ENCODE data around the gene SPEF1.
"Not testable (repeated sequence)": the region's sequence is repeated elsewhere in the genome, so short reads cannot be mapped to it uniquely, and the experiment has no call there.

SPEF1 gene

DNA sequence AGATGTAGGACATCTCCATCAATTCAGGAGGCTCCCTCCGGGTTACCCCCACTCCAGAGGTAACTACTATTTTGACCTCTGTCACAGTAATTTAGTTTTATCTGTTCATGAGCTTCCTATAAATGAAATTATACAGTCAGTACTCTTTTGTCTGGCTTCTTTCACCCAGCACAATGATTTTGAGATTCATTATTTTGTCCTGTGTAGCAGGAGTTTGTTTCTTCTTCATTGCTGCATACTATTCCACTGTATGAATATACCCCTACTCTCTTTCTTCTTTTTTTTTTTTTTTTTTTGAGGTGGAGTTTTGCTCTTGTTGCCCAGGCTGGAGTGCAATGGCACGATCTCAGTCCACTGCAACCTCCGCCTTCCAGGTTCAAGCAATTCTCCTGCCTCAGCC is 27.3 kb upstream of the SPEF1 start:
- no peak for DNase-seq

DNA sequence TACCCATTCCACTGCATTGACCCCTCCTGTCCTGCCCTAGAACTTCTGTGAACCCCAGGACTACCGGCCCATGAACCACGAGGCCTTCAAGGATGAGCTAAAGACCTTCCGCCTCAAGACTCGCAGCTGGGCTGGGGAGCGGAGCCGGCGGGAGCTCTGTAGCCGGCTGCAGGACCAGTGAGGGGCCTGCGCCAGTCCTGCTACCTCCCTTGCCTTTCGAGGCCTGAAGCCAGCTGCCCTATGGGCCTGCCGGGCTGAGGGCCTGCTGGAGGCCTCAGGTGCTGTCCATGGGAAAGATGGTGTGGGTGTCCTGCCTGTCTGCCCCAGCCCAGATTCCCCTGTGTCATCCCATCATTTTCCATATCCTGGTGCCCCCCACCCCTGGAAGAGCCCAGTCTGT is 23.5 kb upstream of the SPEF1 start:
- DNase-seq = no peak

DNA sequence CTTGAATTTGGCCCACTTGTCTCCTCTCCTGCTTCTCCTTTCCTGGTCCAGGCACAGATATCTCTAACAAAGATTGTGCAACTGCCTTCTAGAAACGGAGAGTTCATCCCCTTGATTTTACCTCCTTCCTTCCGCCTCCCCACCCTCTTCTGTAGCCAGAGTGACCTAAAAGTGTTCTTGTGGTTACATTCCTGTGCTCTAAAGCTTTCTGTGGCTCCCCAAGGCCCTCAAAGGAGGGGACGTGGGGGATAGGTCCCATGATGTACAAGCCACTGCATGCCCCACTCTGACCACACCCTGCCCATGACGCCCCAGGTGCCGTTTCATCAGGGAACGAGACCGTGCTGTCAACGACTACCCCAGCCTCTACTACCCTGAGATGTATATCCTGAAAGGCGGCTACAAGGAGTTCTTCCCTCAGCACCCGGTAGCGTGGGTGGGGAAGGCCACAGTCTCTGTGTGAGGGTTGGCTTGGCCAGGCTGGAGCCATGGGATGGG is 23.1 kb upstream of the SPEF1 start:
- no peak for DNase-seq

DNA sequence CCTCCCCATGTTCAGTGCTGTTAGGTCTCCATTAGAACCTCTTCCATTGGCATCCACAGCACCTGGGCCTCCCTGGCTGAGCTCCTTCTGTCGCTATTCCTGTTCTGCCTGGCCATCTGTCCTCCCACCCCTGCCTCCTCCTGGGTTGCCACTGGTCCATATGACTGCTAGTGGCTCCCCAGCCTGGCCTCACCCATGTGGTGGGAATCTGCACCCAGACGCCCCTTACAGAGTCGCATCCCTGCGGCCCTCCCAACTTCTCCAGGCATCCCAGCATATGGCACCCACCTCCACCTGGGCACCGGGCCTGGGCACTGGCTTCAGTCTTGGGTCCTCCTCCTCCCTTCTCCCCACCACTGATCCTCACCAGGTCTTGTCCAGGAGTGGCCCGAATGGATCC is 22.6 kb upstream of the SPEF1 start:
- no peak for DNase-seq

DNA sequence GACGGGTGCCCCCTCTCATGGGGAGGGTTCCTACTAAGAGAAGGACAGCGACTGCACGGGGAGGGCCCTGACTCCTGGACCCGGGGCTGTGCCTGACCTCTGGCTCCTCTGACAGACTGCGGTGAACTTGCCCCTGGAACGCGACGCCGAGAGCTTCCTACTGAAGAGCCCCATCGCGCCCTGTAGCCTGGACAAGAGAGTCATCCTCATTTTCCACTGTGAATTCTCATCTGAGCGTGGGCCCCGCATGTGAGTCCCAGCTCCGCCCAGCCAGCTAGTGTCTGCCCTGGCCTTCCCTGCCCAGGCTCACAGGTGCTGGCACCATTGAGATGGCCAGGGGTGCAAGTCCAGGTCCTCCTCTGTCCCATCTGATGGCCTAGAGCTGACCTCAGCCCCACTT is 22.0 kb upstream of the SPEF1 start:
- no peak for DNase-seq

DNA sequence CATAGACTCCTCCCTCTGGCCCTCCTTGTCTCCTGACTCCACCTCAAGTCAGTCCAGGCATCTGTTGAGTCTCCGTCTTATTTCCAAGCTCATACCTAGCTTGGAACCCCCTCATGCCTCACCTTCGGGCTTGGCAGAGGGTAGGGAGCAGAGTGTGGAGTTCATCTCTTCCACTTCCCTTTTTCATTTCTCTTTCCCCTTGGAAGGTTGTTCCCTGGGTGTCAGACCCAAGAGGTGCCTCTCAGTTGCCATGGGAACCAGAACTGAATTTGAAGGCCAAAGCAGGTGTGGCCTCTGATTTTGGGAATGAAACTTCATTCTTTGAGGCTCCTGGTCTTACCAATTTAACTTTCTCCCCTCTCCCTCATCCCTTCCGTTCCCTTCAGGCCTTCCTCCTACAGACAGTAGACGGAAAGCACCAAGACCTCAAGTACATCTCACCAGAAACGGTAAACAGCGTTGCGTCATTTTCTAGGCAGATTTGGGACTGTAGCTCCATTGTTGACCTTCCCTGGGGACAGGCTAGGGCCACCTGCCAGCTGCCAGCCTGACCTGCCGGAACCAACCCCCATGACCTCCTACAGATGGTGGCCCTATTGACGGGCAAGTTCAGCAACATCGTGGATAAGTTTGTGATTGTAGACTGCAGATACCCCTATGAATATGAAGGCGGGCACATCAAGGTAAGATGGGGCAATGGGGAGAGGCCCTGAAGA is 21.4 kb upstream of the SPEF1 start:
- DNase-seq = no peak

DNA sequence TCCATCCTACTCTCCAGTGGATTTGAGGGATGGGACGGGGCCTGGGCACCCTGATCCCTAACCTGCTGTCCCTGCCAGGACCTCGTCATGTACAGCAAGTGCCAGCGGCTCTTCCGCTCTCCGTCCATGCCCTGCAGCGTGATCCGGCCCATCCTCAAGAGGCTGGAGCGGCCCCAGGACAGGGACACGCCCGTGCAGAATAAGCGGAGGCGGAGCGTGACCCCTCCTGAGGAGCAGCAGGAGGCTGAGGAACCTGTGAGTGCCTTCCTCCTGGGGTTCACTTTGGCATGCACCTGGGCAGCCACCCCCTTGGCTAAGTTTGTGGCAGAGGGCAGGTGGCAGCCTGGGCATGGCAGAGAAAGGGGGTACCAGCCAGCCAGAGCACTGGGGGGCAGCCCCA is 20.6 kb upstream of the SPEF1 start:
- no peak for DNase-seq

DNA sequence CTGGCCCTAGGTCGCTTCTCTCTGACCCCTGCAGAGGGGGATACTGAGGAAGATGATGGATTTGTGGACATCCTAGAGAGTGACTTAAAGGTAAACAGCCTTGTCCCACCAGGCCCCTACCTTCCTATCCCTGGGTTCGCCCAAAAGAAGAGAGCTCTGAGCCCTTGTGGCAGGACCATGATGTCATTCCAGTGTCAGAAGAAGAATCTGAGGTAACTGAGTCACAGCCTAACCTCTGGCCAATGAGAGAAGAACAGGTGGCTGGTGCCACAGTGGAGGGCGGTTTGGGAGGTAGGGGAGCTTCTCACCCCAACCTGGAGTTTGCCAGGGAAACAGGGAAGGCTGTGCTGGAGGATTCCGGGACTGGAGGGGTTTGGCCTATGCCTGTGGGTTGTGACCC is 20.1 kb upstream of the SPEF1 start:
- DNase-seq = no peak

DNA sequence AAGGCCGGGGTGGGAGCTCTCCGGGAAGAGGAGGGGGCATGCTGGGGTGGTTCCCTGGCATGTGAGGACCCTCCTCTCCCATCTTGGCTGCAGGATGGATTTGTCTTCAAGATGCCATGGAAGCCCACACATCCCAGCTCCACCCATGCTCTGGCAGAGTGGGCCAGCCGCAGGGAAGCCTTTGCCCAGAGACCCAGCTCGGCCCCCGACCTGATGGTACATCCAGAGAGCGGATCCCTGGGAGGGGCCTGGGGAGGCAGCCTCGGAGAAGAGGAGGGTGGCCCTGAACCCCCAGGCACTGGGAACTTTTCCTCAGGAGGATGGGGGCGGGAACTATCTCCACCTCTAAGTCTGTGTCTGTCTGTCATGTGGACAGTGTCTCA is 19.6 kb upstream of the SPEF1 start:
- DNase-seq = no peak

DNA sequence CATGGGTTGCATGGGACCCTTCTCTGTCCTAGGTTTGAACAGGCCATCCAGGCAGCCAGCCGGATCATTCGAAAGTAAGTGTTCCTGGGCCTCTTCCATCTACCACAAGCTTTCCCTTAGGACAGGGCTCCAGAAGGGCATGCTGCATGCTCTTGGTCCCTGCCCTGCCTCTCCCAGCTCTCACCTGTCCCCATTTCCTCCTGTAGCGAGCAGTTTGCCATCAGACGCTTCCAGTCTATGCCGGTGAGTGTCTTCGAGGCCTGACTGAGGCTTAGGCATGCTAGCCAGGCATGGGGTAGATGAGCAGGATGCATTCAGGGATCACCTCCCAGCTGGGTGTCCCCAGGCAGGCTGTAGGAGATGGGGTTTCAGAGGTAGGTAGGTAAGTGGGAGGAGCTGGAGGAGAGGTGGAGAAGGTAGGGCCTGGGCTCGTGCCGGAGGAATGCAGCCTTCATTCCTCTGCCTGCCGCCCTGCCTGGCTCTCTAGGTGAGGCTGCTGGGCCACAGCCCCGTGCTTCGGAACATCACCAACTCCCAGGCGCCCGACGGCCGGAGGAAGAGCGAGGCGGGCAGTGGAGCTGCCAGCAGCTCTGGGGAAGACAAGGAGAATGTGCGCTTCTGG is 19.1 kb upstream of the SPEF1 start:
- DNase-seq = no peak

DNA sequence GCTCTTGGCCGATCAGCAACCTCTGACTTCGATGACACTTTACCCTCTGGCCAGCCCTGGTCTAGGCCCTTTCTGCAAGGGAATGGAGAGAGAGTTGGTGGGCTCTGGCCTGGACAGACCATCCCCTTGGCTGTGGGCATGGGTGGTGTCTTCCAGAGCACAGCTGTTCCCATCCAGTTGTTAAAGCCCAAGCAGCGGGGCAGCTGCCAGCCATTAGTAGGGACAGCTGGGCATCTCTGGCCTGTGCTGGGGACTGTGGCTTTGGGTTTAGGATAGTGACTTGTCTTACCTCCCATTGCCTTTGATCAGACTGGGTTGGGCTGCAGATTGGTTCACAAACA is 17.6 kb upstream of the SPEF1 start:
- no peak for DNase-seq

DNA sequence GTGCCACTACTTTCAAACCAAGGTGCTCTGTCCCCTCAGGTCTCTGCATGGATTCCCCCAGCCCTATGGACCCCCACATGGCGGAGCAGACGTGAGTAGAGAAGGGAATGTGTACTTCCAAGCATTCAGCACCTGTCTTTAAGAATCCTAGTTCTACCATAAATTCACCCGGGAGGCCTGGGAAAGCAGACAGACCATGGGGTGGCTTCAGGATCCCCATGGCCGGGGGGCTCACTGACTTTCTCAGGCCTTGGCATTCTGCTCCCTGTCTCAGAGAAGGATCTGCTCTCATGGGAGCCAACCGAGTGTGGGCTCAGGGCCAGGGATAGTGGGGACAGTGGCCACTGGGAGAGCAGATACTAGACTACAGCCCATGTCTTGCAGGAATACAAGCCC is 17.1 kb upstream of the SPEF1 start:
- DNase-seq = no peak

DNA sequence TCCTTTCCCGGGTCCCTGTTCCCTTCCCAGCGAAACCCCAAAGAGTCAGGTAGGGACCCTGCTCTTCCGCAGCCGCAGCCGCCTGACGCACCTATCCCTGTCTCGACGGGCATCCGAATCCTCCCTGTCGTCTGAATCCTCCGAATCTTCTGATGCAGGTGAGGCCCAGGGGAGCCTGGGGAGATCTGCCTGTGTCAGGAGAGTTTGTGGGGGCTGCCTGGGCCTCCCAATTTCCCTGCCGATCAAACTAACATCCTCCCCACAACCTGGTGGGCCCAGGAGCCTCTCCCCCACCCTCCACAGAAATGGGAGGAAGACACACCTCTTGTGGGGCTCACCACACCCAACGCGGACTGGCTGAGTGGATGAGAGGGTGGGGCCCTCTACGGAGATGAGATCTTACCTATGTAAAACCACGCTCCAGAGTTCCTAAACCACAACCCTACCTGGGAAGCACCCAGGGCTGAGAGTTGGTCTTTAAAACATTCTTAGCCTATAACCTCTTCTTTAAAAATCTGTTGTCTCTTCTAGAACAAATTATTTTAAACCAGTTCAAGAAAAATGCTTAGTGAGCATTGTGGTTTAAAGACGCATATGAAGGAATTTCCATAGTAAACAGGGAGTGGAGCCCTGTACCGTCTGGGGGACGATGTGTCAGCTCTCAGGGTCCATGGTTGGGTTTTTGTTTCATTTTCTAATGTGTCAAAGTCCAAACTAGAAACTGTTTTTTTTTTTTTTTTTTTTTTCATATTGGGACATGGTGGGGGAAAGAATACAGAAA is 16.5 kb upstream of the SPEF1 start:
- DNase-seq = no peak

DNA sequence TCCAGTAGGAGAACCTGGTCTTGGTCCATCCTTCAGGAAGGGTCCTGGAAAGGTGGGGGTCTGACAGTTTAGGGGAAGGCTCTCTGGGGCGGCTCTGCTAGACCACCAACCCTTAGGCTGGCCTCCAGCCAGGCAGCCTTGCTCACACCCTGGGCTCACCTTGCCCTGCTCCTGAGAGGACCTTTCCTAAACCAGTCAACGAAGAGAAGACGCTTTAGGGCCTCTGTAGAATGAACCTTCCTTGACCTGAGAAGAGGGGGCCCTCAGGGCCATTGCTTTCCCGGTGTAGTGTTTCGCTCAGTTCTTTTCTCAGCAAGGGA is 15.9 kb upstream of the SPEF1 start:
- DNase-seq = no peak

DNA sequence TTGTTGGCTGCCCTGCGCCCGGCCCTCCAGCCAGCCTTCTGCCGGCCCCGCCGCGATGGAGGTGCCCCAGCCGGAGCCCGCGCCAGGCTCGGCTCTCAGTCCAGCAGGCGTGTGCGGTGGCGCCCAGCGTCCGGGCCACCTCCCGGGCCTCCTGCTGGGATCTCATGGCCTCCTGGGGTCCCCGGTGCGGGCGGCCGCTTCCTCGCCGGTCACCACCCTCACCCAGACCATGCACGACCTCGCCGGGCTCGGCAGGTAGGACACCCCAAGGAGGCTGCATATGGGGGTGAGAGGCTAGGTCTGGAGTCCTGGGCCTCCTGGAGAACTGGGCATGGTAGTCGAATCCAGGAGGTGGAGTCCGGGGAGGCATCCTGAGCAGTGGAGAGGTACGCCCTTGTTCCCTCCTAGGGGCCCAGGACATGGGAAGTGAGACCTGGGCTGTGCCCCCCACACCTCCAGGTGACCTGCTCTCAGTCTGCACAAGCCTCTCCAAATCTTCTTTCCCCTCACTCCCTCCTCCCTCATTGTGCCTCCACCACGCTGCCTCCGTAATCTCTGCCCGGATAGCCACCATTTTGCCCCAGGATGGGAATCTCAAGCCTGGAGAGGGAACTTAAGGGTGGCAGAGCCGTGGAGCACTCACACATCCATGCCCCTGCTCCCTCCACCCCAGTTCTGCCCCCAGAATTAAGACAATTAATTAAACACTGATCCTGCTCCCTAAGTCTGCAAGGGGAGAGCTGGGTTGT is 15.4 kb upstream of the SPEF1 start:
- no peak for DNase-seq

DNA sequence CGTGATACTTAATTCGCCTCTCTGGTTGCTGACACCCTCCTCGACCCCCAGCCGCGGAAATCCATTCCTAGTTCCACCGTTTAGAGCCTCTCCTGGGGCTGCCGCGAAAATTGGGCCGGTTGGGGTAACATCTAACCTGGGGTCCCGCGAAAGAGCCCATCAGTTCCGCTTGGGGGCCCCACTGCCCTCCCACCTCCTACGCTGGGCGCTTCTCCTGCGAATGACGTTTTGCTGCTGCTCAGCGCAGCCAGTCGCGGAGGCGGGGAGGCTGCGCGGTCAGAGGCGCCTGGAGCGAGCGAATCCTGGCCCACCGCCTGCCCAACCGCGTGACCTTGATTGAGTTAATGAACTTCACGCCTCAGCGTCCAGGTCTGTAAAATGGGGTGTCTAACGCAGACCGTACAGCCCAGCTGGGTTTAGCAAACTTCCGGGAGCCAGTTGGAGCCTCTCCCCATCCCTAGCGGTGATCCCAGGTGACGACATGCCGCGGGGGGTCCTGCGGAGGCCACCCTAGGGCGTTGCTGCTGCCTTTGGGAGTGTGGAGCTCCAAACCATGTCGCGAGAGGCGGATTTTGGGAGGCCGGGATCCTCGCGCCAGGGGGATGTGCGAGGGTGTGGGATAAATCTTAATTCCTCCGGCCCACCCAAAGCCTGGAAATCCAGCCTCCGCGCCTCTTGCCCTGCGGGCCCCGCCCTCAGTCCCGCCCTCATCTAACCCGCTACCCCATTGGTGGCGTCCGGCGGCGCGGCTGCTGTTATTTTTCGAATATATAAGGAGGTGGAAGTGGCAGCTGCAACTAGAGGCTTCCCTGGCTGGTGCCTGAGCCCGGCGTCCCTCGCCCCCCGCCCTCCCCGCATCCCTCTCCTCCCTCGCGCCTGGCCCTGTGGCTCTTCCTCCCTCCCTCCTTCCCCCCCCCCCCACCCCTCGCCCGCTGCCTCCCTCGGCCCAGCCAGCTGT is 14.5 kb upstream of the SPEF1 start, which contains the start of gene CDC25B:
Gene CDC25B (plus strand): TSS at position 800 of the 958 bp plus-strand sequence. CDS start 222 bp downstream, outside the sequence.
- peak; percentile 95 for DNase-seq

DNA sequence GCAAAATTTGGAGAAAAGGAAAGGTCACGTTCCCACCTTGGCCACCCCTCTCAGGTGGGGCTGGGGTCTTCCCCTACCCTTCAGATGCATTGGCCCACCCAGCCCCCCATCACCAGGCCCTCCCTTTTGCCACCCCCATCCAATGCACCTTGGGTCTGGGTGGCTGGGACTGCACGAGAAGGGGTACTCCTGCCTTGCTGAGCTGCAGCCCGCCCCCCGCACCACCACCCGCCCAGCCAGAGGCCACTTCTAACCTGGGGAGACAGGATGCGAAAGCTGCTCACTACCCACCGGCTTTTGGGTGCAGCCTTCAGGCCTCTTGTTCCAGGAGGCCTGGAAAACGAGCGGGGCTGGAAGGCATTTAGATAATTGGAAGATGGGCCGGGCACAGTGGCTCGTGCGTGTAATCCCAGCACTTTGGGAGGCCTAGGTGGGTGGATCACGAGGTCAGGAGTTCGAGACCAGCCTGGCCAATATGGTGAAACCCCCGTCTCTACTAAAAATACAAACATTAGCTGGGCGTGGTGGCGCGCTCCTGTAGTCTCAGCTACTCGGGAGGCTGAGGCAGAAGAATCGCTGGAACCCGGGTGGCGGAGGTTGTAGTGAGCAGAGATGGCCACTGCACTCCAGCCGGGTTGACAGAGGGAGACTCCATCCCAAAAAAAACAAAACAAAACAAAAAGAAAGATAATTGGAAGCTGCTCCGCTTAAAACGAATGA is 13.6 kb upstream of the SPEF1 start:
- no peak for DNase-seq

DNA sequence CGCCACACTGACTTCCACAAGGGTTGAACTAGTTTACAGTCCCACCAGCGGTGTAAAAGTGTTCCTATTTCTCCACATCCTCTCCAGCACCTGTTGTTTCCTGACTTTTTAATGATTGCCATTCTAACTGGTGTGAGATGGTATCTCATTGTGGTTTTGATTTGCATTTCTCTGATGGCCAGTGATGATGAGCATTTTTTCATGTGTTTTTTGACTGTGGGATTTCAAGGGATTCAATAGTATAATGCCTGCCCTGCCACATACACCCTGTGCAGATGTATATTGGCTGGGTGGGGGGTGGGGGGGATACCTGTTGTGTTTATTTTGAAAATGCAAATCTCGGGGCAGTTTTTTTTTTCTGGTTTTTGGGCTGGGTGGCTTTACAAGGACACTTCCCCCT is 12.9 kb upstream of the SPEF1 start:
- DNase-seq = not testable (repeated sequence)

DNA sequence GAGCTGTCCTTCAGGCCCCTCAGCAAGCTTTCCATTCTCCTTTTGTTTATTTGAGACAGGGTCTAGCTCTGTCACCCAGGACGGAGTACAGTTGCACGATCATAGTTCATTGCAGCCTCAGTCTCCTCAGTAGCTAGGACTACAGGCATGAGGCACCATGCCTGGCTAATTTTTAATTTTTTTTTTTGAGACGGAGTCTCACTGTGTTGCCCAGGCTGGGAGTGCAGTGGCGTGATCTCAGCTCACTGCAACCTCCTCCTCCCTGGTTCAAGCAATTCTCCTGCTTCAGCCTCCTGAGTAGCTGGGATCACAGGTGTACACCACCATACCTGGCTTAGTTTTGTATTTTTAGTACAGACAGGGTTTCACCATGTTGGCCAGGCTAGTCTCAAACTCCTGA is 8.0 kb upstream of the SPEF1 start:
- DNase-seq = not testable (repeated sequence)

DNA sequence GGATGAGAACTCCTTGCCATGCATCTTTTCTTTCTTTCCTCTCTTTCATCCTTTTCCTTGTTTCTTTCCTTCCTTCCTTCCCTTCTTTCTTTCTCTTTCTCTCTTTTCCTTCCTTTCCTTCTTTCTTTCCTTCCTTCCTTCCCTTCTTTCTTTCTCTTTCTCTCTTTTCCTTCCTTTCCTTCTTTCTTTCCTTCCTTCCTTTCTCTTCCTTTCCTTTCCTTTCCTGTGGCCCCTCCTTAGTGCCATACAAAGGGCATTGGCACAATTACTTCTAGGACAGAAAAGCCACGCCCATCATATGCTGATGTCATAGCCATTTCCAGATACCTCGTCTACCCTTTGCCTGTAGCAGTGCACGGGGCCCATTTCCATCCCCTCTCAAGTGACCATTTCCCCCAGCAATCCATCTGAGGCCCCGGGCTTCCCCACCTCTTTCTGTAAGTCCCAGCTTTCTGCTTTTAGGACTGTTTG is 7.5 kb upstream of the SPEF1 start:
- no peak for DNase-seq

DNA sequence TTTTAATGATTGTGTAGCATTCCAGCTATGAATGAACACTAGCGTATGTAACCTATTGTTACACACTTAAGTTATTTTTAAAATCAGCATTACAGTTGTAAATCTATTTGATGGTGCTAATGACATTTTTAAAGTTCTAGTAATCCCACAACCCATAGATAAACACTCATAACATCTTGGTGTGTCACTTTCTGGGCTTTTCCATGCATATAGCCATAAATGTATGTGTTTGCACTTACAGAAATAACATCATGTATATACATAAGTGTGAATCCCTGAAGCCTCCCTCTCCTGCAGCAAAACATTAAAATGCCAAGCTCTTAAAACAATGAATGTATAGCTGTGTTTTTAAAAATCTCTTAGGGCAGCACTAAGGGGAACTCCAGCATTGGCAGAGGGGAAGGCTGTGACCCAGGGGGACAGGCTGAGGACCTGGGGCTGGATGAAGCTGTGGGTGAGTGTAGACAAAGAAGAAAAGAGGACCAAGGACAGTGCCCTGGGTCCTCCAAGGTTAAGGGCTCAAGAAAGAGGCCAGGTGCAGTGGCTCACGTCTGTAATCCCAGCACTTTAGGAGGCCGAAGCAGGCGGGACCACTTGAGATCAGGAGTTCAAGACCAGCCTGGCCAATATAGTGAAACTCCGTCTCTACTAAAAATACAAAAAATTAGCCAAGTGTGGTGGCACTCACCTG is 6.2 kb upstream of the SPEF1 start:
- DNase-seq = no peak
